Keratinocyte (primary cell): Measurements from ENCODE around the gene FHIT.

Source experiments
- EZH2 ChIP-seq: IDR thresholded peaks from one replicate; pipeline ENCODE4 v1.6.1; 2012; ENCODE audit warnings: inconsistent platforms, mild to moderate bottlenecking, low read length, moderate library complexity
- TF ChIP-seq, protein P1 (sequence below), 3 experiments: IDR thresholded peaks in 1 of 3; conservative IDR thresholded peaks in 1 of 3; optimal IDR thresholded peaks in 1 of 3; 2 replicates in 2 of 3; 3 replicates in 1 of 3; pipeline versions ENCODE3 to v1.5.1; 2011; ENCODE audit warnings: low read length in 3 of 3, mild to moderate bottlenecking in 3 of 3, moderate library complexity in 2 of 3, control low read depth in 1 of 3, inconsistent platforms in 1 of 3; ENCODE audit not compliant: insufficient read depth in 2 of 3; ENCODE audit errors: extremely low read depth in 1 of 3

DNA sequence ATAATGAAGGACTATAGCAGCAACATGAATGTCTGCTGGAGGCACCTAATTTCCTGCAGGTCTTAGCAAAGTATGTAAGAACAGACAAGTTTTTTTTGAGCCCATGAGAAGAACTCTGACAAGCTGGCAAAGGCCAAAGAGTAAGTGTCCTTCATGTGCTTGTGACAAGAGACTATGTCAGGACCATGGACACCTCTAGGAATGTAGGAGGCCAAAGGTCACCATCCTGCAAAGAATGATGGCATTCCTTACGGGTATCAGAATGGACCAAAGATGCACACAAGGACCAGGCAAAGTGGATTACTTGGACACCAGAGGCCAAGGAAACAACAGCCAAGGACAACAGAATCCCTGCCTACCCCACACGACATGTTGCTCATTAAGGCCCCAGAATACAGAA is 1343.0 kb downstream of the FHIT start:
- no peak for TF ChIP-seq EZH2
- TF ChIP-seq, protein P1, sequence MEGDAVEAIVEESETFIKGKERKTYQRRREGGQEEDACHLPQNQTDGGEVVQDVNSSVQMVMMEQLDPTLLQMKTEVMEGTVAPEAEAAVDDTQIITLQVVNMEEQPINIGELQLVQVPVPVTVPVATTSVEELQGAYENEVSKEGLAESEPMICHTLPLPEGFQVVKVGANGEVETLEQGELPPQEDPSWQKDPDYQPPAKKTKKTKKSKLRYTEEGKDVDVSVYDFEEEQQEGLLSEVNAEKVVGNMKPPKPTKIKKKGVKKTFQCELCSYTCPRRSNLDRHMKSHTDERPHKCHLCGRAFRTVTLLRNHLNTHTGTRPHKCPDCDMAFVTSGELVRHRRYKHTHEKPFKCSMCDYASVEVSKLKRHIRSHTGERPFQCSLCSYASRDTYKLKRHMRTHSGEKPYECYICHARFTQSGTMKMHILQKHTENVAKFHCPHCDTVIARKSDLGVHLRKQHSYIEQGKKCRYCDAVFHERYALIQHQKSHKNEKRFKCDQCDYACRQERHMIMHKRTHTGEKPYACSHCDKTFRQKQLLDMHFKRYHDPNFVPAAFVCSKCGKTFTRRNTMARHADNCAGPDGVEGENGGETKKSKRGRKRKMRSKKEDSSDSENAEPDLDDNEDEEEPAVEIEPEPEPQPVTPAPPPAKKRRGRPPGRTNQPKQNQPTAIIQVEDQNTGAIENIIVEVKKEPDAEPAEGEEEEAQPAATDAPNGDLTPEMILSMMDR (optimal IDR thresholded peaks at IDR 0.05 in 1 of 3, IDR thresholded peaks at IDR 0.05 in 1 of 3, conservative IDR thresholded peaks at IDR 0.05 in 1 of 3; ENCODE audit: extremely low read depth in 1 of 3, insufficient read depth in 2 of 3, low read length in 3 of 3), result no peak
